Ishikawa (cell line): ENCODE results near the gene C22orf31.

ENCODE experiments used
- CEBPB ChIP-seq: IDR thresholded peaks from 2 replicates; pipeline ENCODE4 v1.6.1; 2012
- CREB1 ChIP-seq: IDR thresholded peaks from 2 replicates; pipeline ENCODE4 v1.6.1; 2012; ENCODE audit warnings: low read depth
- EGR1 ChIP-seq: IDR thresholded peaks from 2 replicates; pipeline ENCODE4 v1.6.1; 2012
- EP300 ChIP-seq: IDR thresholded peaks from 2 replicates; pipeline ENCODE4 v1.6.1; 2012; ENCODE audit warnings: borderline replicate concordance
- FOXM1 ChIP-seq: IDR thresholded peaks from 2 replicates; pipeline ENCODE4 v1.6.1; 2012; ENCODE audit warnings: low read depth, borderline replicate concordance
- MAX ChIP-seq: IDR thresholded peaks from 2 replicates; pipeline ENCODE4 v1.6.1; 2012
- NFIC ChIP-seq: IDR thresholded peaks from 2 replicates; pipeline ENCODE4 v1.6.1; 2012
- RAD21 ChIP-seq: IDR thresholded peaks from 2 replicates; pipeline ENCODE4 v1.6.1; 2012; ENCODE audit warnings: low read depth
- REST ChIP-seq: IDR thresholded peaks from 2 replicates; pipeline ENCODE4 v1.6.1; 2012; ENCODE audit warnings: low read depth, mild to moderate bottlenecking
- TAF1 ChIP-seq: IDR thresholded peaks from 2 replicates; pipeline ENCODE4 v1.6.1; 2012; ENCODE audit warnings: low read depth, mild to moderate bottlenecking
- TCF12 ChIP-seq: IDR thresholded peaks from 2 replicates; pipeline ENCODE4 v1.6.1; 2012; ENCODE audit warnings: low read depth
- TEAD4 ChIP-seq: IDR thresholded peaks from 2 replicates; pipeline ENCODE4 v1.6.1; 2012
- USF1 ChIP-seq: IDR thresholded peaks from 2 replicates; pipeline ENCODE4 v1.6.1; 2012
- YY1 ChIP-seq: IDR thresholded peaks from 2 replicates; pipeline ENCODE4 v1.6.1; 2012; ENCODE audit warnings: low read depth
- ZBTB7A ChIP-seq: IDR thresholded peaks from 2 replicates; pipeline ENCODE4 v1.6.1; 2012; ENCODE audit warnings: low read depth

The C22orf31 gene

GRCh38 chr22:29089507-29089906 lies 27.9 kb upstream of the C22orf31 start:
- TF ChIP-seq MAX (no peak), CEBPB (no peak), NFIC (no peak), RAD21 (no peak), EP300 (no peak), FOXM1 (no peak), ZBTB7A (no peak), TCF12 (no peak), TAF1 (no peak)

- no peak for TF ChIP-seq USF1
- TF ChIP-seq YY1, result no peak
- no peak for TF ChIP-seq CREB1
- TF ChIP-seq TEAD4, result no peak
- no peak for TF ChIP-seq NFIC
- TF ChIP-seq FOXM1, result no peak
- no peak for TF ChIP-seq TCF12
- no peak for TF ChIP-seq EGR1
- TF ChIP-seq RAD21, result no peak
- no peak for TF ChIP-seq MAX
- no peak for TF ChIP-seq EP300
- no peak for TF ChIP-seq TAF1
- no peak for TF ChIP-seq REST
- TF ChIP-seq CEBPB, result no peak
- TF ChIP-seq ZBTB7A, result no peak
Observed at GRCh38 chr22:29088809-29089208, 27.2 kb upstream of the C22orf31 start.

GRCh38 chr22:29087012-29087411 lies 25.4 kb upstream of the C22orf31 start:
- TF ChIP-seq NFIC, result no peak
- TF ChIP-seq REST, result no peak

GRCh38 chr22:29083933-29084591 lies 22.4 kb upstream of the C22orf31 start:
- TF ChIP-seq EP300 (no peak), RAD21 (no peak), EGR1 (no peak), CEBPB (no peak), CREB1 (no peak), YY1 (no peak), TCF12 (no peak), ZBTB7A (no peak), TAF1 (no peak), TEAD4 (no peak), FOXM1 (no peak), REST (no peak), USF1 (no peak), NFIC (no peak), MAX (no peak)
